SK-N-DZ (cell line): ENCODE results near the gene SVIL.
"Not testable (repeated sequence)": the region's sequence is repeated elsewhere in the genome, so short reads cannot be mapped to it uniquely, and the experiment has no call there.

Experiments
- DNase-seq: peaks from one replicate; pipeline ENCODE4 v3.0.0-alpha.2; 2015; ENCODE audit warnings: low spot score

SVIL gene

DNA sequence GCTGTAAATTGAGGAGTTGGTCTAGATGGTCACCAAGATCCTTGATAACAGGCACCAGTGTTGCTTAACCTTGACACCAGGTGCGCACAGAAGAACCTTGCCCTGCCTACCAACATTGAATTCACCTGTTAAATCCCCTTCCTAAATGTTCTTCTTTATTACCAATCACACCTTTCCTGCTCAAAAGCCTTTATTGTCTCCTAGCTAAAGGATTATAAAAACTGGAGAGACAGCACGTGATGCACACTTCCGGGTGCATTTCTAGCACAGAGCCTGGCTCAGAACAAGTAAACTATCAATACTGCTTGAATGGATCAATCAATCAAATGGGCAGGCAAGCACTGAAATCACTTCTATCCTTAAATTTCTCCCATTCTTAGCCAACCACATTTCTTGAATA lies 56.3 kb downstream of the SVIL start:
- no peak for DNase-seq

DNA sequence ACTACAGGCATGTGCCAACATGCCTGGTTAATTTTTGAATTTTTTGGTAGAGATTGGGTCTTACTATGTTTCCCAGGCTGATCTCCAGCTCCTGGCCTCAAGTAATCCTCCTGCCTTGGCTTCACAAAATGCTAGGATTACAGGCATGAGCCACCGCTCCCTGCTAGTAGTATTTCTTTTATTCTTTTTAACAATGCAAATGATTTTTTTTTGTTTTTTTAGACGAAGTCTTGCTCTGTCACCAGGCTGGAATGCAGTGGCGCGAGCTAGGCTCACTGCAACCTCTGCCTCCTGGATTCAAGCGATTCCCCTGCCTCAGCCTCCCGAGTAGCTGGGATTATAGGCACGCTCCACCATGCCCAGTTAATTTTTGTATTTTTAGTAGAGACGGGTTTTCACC lies 58.1 kb downstream of the SVIL start:
- no peak for DNase-seq

DNA sequence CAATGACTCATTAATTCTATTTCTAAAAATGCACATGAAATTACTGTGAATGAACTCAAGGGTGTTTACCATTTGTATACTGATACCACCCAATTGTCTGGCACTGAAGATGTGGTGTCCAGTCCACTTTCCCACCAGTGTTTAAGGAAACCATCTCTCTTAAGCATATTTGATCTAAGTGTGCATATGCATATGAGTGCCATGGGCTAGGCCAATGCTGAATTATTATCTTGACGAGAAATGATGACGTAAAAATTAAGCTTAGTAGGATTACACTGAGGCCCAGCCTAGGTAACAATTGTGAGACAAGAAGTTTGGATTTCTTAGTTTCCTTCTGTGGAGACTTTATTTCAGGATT lies 59.7 kb downstream of the SVIL start:
- no peak for DNase-seq

DNA sequence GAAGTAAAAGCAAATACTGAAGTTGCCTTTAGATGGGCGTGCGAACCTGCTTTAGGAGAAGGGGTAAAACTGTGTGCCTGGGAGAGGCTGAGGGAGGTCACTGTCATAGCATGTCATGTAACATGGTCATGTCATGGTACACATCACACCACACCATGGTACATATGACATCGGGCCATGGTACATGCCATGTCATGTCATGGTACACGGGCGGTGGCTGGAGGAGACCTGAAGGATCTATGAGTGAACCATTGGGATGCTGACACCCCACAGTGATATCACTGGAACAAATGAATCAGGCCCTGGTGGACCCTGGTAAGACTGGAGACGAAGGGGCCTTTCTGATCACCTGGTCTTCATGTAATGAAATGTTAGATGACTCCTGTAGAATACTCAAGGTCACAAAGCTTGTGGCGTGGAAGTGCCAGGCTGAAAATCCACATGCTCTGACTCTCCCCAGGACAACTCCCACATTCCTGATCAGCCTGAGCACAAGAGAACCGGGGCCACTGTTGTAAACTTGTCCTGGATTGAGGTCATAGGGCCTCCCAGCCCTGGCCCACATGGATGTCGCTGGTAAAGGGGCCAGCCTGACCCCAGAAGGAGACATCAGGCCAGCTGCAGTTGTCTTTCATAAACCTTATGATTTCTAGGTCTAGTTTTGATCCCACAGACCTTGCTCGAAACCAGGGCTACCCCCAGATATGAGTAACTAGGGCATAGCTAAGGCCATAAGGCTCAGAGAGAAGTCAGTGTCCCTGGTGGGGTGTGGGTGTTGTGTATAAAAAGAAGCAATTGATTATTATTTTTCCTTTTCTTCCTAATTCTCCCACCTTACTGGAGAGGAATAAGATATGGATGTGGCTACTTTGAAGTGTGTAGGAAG lies 60.3 kb downstream of the SVIL start:
- DNase-seq = not testable (repeated sequence)

DNA sequence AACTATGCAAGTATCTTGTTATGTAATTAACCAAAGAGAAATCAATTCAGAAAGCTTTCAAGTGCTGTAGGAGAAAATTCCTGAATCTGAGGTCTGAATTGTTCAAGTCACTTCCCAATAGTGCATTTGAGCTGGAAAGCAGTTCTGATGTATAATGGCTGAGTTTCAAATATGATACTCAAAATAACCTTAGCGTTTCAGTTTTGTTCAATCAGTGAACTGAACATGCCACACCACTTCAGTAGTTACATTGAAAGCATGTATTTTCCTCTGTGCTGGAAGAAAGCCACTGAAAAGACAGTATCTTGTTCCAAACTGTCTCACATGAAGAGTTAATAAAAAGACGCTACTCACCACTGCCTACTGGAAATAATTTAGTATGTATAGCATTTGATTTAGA lies 64.5 kb downstream of the SVIL start:
- not testable (repeated sequence) for DNase-seq

DNA sequence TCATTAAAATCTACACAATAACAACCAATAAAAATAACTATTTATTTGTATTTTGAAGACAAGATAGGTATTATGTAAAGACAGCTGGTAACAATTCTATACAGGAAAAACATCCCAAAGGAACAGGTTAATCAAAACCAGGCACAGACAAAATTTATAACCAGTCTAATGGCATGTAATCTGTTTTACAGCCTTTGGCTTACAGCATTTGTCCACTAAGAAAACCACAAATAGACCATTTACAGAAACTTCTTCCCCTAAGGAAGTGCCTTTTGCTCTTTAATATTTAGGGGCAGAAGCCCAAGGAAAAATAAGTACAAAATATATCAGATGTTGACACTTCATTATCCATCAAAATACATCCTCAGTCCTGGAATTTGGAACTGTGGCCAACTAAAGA lies 65.0 kb downstream of the SVIL start:
- DNase-seq = no peak

DNA sequence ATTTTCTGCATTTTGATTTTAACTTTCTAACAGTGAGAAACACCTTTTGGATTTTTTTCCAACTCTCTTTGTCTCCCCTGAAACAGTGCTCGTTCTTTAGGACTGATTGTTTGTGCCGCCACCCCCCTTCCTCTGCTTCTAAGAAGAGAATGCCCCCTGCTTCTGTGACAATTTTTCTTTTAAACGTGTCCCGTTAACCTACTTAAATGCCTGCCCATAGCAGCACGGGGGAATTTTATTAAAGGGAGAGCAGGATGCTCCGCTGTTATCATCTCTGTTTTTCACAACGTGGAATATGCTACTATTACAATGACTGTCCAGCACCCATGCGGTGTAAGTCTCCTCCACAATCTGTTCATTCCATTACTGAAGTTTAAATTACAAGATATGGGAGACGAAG lies 67.8 kb downstream of the SVIL start:
- no peak for DNase-seq

DNA sequence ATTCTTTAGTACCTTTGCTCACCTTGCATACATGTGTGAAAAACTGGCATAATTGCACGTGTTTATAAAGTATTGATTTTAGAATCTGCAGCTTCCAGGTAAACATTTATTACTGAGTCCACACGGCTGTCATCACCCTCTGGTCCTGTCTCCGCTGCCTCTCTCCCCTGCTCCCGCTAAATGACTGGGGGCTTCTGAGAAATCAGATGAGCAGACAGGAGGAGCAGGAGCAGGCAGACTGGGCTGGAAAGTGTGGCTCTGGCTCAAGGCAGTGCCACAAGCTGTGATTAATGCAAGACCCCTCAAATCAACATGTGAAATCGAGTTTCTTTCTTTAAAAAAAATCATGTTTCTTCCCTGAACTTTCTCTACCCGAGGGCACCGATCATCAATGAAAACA lies 68.6 kb downstream of the SVIL start:
- DNase-seq = not testable (repeated sequence)

DNA sequence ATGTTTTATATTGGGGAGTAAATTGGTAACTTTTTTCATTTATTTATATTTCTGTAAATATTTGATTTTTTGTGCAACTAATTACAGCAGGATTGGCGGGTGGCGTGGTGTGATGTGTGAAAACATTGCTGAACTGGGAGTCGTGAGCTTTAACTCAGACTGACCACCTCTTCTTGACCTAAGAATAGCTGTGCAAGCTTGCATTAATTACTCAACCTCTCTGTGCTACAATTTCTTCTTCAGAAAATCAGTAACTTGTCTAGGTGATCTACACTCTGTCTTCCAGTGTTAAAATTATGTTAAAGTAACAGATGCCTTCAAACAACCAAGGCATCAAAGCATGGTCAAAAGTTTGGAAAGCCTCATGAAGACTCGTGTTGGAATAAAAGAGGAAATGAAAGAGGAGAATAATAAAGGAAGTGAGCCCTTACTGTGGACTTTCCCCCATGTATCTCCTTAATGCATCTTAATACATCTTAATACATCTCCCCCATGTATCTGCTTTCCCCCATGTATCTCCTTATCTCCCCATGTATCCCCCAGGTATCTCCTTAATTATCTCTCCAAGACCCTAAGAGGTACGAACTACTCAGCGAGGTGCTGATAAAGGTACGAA lies 71.2 kb downstream of the SVIL start:
- no peak for DNase-seq

DNA sequence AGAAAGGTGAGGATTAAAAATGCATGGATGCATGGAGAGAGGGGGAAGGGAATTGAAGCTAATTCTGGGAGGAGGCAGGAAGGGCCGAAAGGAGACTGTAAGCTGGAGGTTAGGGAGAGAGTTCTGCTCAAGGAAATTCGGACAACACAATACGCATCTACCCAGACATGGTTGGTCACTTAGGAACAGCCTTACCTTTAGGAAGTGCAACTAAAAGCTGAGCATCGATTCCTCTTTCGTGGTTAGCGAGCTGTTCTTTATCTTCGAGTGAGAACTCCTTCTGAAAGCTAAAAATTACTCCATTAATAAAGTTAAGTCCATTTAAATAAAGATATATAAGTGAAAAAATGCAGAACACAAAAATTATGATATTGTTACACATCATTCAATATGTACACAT lies 71.8 kb downstream of the SVIL start:
- not testable (repeated sequence) for DNase-seq

DNA sequence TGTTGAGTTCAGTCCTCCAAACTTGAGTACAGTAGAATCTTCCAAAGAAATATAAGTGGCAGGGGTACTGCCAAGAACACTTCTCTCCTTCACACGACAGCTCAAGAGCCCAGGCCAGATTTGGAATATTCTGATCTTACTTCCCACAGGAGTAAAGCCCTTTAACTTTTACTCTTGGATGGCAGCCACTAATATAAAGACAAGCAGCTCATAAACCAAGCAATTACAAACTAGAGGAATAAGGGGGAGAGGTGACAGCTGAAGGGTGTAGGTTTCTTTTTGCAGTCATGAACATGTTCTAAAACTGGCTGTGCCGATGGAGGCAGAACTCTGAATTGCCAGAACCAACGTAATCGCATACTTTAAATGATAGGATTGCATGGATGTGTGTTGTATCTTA lies 74.8 kb downstream of the SVIL start:
- no peak for DNase-seq

DNA sequence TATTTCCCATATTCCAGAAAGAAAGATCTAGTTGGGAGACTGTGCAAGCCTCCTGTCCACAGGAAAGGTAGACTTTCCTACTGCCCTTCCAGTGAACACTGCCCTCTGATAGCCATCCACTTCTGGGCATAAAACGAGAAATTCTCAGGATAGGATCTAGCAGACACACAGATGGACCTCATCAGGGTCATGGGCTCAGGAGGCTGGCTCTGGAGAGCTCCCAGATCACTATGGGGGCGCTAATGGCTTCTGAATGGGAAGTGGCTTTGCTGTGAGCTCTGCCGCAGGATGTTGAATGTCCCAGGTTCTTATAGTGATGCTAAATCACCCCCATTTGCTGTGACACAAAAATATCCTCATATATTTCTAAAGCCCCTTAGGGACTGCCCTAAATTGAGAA lies 77.1 kb downstream of the SVIL start:
- DNase-seq = no peak

DNA sequence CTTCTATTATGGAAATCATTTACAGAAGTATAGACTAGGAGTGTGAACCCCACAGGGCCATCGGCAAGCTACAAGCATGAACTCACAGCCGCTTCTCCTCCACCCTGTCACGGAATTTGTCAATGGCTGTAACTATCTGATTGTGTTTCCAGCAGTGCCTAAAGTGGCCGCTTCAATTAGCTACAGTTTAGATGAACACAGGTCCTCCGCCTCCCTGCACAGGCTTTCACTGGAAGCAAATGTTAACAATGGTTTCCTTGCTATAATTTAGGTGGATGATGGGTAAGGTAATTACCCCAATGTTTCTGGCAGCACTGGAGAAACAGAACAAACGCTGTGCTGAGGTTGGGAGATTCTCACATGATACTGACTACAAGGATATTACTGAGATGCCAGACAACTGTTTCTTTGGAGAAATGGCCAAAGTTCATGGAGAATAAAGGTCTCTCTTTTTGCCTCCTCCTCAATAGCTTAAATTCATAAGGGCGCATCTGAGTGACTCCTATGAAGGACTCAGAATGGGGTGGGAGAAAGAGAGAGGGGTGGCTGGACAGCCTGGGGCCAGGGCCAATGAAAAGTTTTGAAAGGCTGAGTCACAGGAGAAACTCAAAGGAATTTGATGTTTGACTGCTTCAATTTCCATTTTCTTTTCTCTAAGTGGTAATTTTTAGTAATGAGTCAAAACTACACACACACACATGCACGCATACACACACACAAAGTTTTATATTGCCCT lies 78.9 kb downstream of the SVIL start:
- DNase-seq = no peak

DNA sequence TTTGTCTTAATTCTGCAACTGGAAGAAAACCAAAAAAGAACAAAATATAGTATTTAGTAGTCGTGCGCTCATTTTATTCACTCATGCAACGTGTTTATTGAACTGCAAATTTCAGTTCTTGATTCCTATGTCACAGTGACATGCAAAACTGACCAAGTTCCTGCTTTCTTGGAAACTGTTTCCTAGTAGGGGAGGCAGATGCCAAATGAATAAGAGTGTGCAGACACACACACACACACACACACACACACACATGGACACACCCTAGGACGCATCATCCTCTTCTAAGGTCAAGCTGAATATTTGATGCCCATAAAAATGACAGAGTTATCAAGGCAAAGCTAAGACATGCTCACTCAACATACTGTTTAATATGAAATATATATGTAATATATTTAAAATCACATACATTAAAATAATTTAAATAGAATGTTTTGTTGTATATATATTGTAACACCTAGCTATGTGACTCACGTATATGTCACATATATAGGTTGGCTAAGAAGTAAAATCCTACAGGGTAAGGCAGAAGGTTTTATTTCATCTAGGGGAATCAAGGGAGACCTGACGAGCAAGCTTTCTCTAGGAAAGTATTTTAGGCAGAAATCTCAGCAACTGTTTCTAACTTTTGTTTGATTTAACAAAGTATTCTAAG lies 79.6 kb downstream of the SVIL start:
- DNase-seq = no peak

DNA sequence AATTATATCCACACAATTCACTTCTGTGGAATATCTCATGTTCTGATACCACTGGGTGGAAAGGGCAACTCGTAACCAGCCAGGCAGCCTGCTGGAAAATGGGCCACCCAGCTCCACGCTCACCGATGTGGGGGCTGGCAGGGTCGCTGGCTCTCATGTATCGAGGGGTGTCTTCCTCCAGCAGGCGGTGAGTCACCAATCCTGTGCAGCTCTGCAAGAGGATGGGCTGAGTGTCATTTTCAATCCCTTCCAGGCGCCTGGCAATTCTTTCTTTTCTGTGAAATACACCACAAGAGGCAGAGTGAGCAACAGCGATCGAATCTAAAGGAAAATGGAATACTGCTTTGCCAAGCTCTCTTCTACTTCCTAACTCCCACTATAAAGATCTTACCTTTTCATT lies 80.1 kb downstream of the SVIL start:
- DNase-seq = no peak

DNA sequence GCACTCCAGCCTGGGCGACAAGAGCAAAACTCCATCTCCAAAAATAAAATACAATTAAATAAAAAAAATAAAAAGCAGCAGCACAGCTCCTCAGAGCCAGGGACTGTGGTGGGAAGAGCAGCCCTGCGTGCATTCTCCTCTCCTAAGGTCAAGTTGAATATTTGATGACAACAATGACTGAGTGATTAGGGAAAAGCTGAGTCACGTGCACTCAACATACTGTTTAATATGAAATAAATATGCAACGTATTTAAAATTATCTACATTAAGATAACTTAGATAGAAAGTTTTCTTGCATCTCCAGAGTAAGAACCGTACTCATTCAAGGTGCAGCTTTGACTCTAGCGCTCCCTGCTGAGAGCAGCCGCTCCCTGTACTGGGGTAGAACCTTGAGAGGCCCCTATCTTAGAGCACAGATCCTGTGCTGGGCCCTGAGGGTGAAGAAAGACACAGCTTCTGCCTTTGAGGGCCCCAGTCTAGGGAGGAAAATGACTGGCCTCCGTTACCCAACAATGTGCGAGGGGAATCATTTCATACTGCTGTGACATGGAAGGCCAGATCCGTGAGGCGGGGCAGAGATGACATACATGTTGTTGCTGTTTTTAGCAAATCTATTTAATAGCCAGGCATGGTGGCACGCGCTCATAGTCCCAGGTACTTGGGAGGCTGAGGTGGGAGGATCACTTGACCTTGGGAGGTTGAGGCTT lies 81.1 kb downstream of the SVIL start:
- DNase-seq = no peak

DNA sequence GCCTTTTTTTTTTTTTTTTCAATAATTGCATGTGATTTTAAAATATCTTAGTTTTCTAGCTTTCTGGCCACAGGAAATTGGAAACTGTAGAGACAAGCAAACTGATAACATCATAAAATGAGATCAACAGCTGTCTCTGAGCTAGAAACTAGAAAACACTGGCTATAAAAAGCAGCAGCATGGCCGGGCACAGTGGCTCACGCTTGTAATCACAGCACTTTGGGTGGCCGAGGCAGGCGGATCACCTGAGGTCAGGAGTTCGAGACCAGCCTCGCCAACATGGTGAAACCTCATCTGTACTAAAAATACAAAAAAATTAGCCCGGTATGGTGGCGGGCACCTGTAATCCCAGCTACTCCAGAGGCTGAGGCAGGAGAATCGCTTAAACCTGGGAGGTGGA lies 81.7 kb downstream of the SVIL start:
- not testable (repeated sequence) for DNase-seq

DNA sequence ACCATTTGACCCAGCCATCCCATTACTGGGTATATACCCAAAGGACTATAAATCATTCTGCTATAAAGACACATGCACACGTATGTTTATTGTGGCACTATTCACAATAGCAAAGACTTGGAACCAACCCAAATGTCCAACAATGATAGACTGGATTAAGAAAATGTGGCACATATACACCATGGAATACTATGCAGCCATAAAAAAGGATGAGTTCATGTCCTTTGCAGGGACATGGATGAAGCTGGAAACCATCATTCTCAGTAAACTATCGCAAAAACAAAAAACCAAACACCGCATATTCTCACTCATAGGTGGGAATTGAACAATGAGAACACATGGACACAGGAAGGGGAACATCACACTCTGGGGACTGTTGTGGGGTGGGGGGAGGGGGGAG lies 85.3 kb downstream of the SVIL start:
- not testable (repeated sequence) for DNase-seq

DNA sequence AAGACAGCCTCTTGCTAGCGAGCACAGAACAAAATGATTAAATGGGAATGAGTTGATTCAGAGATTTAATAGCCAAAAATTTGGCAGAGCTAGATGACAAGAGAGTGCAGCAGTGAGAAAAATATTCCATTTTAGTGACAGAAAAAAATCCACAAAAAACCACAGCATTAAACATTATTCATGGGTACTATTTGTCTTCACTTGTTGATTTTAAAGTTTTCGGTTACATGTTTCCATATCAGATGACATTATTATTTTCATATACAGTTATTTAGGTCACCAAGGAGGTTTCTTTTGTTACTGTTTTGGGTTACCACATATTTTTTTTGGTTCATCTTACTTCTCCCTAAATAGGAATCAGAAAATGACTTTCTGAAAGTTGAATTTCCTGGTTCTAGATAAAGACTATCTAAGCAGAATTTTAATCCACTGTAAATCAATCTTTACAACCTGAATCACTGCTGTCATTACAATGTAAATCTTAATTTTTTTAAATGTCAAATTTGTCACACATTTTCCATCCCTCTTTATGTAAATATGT lies 87.9 kb downstream of the SVIL start:
- no peak for DNase-seq

DNA sequence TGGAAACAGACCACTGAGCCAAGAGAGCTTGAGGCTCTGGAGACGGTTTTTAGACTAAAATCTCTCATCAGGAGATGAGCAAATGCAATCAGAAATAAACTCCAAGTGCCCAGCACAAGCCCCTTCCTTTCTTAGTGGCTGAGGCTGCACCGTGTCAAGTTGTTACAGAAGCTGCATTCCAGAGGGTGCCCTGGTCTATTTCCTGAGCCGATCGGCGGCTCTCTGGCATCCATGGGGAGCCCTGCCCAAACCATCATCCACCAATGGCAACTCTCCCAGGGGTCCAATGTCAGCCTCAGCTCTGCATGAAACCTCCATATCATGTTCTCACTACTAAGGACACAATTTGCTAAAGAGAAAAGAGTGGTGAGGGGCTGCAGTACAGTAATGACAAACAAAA lies 89.6 kb downstream of the SVIL start:
- no peak for DNase-seq

DNA sequence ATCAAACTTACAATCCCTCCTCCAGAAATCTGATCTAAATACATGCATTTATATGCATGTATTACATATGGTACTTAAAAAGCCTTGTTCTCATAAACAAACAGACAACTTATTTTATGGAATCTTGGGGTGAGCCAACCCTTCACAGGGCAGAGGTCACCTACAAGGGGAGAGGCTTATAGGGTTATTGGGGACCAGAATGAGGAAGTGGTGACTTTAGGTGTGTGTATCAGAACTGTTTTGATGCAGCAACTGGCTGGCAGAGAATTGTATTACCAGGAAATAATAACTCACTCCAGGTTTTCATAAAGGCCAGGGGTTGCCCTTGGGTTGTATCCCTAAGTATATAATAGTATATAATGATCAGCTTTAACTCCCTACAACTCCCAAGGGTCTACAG lies 91.1 kb downstream of the SVIL start:
- DNase-seq = no peak
